BJ (cell line): ENCODE measurements around the gene SLC15A3. TPM values are rescaled to one million over a fixed set of nuclear protein-coding genes. Genes with fewer than 3 reads are reported as not detected.

Experiments used
- CTCF ChIA-PET: fragments of 350-600 bp; formaldehyde crosslinking; extraction: SDS; loops from one replicate; lab custom pipeline; 2021; ENCODE audit warnings: antibody characterized with exemption, inconsistent platforms; lab: Yijun Ruan, JAX
- POLR2A ChIA-PET: fragments of 300-600 bp; sonication (Branson Sonifier 250); formaldehyde crosslinking; extraction: SDS; loops from one replicate; lab custom pipeline; 2021; ENCODE audit warnings: antibody characterized with exemption; lab: Charles Lee
- DNase-seq: peaks from one replicate; pipeline ENCODE4 v3.0.0-alpha.2; 2011; ENCODE audit warnings: low read depth
- H3K27me3 ChIP-seq: 2 replicates; pipeline ENCODE4 v1.6.0; 2011; ENCODE audit warnings: low read length; ENCODE audit not compliant: control insufficient read depth, insufficient read depth
- H3K36me3 ChIP-seq: 2 replicates; pipeline ENCODE4 v1.5.1; 2011; ENCODE audit warnings: low read length; ENCODE audit not compliant: control insufficient read depth, insufficient read depth
- H3K4me3 ChIP-seq: 2 replicates; pipeline ENCODE4 v1.5.1; 2011; ENCODE audit warnings: low read depth, mild to moderate bottlenecking, control low read depth, low read length
- CTCF ChIP-seq: IDR thresholded peaks from 2 replicates; pipeline ENCODE4 v1.5.1; 2011; ENCODE audit warnings: low read depth, mild to moderate bottlenecking, control low read depth, inconsistent platforms, low read length, moderate library complexity; ENCODE audit not compliant: insufficient read depth
- polyA plus RNA-seq: library from polyadenylated mRNA; depleted of rRNA; stranded (reverse); fragments of >200 nt; gene quantifications from 2 replicates; pipeline ENCODE4 v1.2.3, GENCODE V29; 2011

SLC15A3 gene
- polyA plus RNA-seq, 1 experiment, result 14.1 TPM

- H3K27me3 ChIP-seq, result no peaks in the 10 kb centered on the region
- H3K4me3 ChIP-seq, result no peak overlapping the region
- TF ChIP-seq CTCF, result no peak
- DNase-seq, result no peak
- peaks cover 10% of the 10 kb centered on the region for H3K36me3 ChIP-seq
- POLR2A ChIA-PET, result no interaction called here
- CTCF ChIA-PET, result interaction anchor here (0.8 kb wide), 1 partner anchor 75 kb away, joined by 3 read pairs; no protein-coding TSS in a partner anchor
Measured at GRCh38 chr11:60936467-60937143, 15.4 kb downstream of the SLC15A3 start.

- TF ChIP-seq CTCF, result no peak
- DNase-seq, result no peak
- H3K27me3 ChIP-seq, result no peaks in the 10 kb centered on the region
- CTCF ChIA-PET, result interaction anchor here (0.8 kb wide), 1 partner anchor 76 kb away, joined by 3 read pairs; no protein-coding TSS in a partner anchor
- POLR2A ChIA-PET, result no interaction called here
- no peak overlapping the region for H3K4me3 ChIP-seq
- peaks cover 10% of the 10 kb centered on the region for H3K36me3 ChIP-seq
Measured at GRCh38 chr11:60935676-60936442, 16.1 kb downstream of the SLC15A3 start.

- Histone ChIP-seq H3K36me3 (peaks cover 10% of the 10 kb centered on the region), H3K4me3 (no peak overlapping the region), H3K27me3 (no peaks in the 10 kb centered on the region)
- no peak for TF ChIP-seq CTCF
- POLR2A ChIA-PET, result no interaction called here
- CTCF ChIA-PET, result no interaction called here
- DNase-seq, result no peak
Measured at GRCh38 chr11:60934790-60935605, 17.0 kb downstream of the SLC15A3 start.

GRCh38 chr11:60934124-60934789 lies 17.7 kb downstream of the SLC15A3 start:
- ChIA-PET CTCF (interaction anchor here (0.9 kb wide), 1 partner anchor 35 kb away, joined by 3 read pairs; no protein-coding TSS in a partner anchor), POLR2A (no interaction called here)
- no peak overlapping the region for H3K4me3 ChIP-seq
- H3K27me3 ChIP-seq, result no peaks in the 10 kb centered on the region
- TF ChIP-seq CTCF, result no peak
- no peak for DNase-seq
- H3K36me3 ChIP-seq, result peaks cover 10% of the 10 kb centered on the region
